PC-3 (cell line): ENCODE data around the gene CBARP. TPM values are rescaled to one million over a fixed set of nuclear protein-coding genes. Genes with fewer than 3 reads are reported as not detected.

Experiments
- ATAC-seq: fragments of 200-7000 bp; cut with Tn5 transposase; 2 replicates; pipeline ENCODE4 v1.9.1; 2020; ENCODE audit warnings: mild to moderate bottlenecking, moderate library complexity
- BruUV-seq: library from RNA; stranded (reverse); fragments of 400-500 nt; replicated peaks from 2 replicates; lab custom pipeline; 2021; lab: Mats Ljungman, UMichigan
- CTCF ChIA-PET: fragments of 300-600 bp; sonication (Branson Sonifier 250); formaldehyde crosslinking; loops from one replicate; lab custom pipeline; 2022; ENCODE audit warnings: antibody characterized with exemption; lab: Charles Lee
- POLR2A ChIA-PET: fragments of 300-600 bp; sonication (Branson Sonifier 250); formaldehyde crosslinking; loops from one replicate; lab custom pipeline; 2022; ENCODE audit warnings: antibody characterized with exemption; ENCODE audit not compliant: unreplicated experiment; lab: Charles Lee
- DNase-seq: peaks from one replicate; pipeline ENCODE4 v3.0.0-alpha.2; 2015
- H2AFZ ChIP-seq: fragments of 300-600 bp; sonication (generic); 2 replicates; pipeline ENCODE4 v1.6.0; 2016; ENCODE audit warnings: antibody characterized with exemption, low read length
- H3F3A ChIP-seq: fragments of 300-600 bp; sonication (generic); one replicate; pipeline ENCODE4 v1.6.0; 2017; ENCODE audit warnings: antibody characterized with exemption, low read length, control low read depth, mild to moderate bottlenecking; ENCODE audit not compliant: unreplicated experiment
- H3K27ac ChIP-seq: fragments of 300-600 bp; sonication (generic); 2 replicates; pipeline ENCODE4 v1.5.1; 2016; ENCODE audit warnings: mild to moderate bottlenecking, low read length
- H3K27me3 ChIP-seq: fragments of 300-600 bp; sonication (generic); 2 replicates; pipeline ENCODE4 v1.6.1; 2016; ENCODE audit warnings: low read length, mixed read lengths
- H3K36me3 ChIP-seq: fragments of 300-600 bp; sonication (generic); 2 replicates; pipeline ENCODE4 v1.6.1; 2016; ENCODE audit warnings: low read depth, mixed run types, low read length, mixed read lengths
- H3K4me1 ChIP-seq: fragments of 300-600 bp; sonication (generic); 2 replicates; pipeline ENCODE4 v1.5.1; 2016; ENCODE audit warnings: low read length; ENCODE audit not compliant: insufficient read depth
- H3K4me2 ChIP-seq: fragments of 300-600 bp; sonication (generic); 2 replicates; pipeline ENCODE4 v1.6.0; 2016; ENCODE audit warnings: low read length
- H3K4me3 ChIP-seq: fragments of 300-600 bp; sonication (generic); 2 replicates; pipeline ENCODE4 v1.5.1; 2016; ENCODE audit warnings: mild to moderate bottlenecking, low read length, mixed read lengths
- H3K79me2 ChIP-seq: fragments of 300-600 bp; sonication (generic); 2 replicates; pipeline ENCODE4 v1.6.1; 2017; ENCODE audit warnings: low read length, mixed read lengths
- H3K9ac ChIP-seq: fragments of 300-600 bp; sonication (generic); 2 replicates; pipeline ENCODE4 v1.6.0; 2016; ENCODE audit warnings: mild to moderate bottlenecking, low read length
- H3K9me2 ChIP-seq: fragments of 300-600 bp; sonication (generic); replicated peaks from 2 replicates; pipeline ENCODE4 v1.6.1; 2016; ENCODE audit warnings: mixed run types, low read length, mixed read lengths
- H3K9me3 ChIP-seq: fragments of 300-600 bp; sonication (generic); 2 replicates; pipeline ENCODE4 v1.6.1; 2016; ENCODE audit warnings: low read length, mixed read lengths
- H4K20me1 ChIP-seq: fragments of 300-600 bp; sonication (generic); 2 replicates; pipeline ENCODE4 v1.6.1; 2016; ENCODE audit warnings: low read length, mixed read lengths
- CTCF ChIP-seq: fragments of 300-600 bp; sonication (generic); conservative IDR thresholded peaks from 2 replicates; pipeline ENCODE4 v1.5.1; 2017; ENCODE audit warnings: antibody characterized with exemption, low read depth, mild to moderate bottlenecking, low read length
- EZH2 ChIP-seq: fragments of 300-600 bp; sonication (generic); IDR thresholded peaks from one replicate; pipeline ENCODE4 v1.6.1; 2017; ENCODE audit warnings: antibody characterized with exemption, mild to moderate bottlenecking, low read length; ENCODE audit not compliant: unreplicated experiment
- EZH2phosphoT487 ChIP-seq: fragments of 300-600 bp; sonication (generic); IDR thresholded peaks from 2 replicates; pipeline ENCODE4 v1.6.1; 2018; ENCODE audit warnings: mild to moderate bottlenecking, antibody characterized with exemption, low read length, borderline replicate concordance
- intact Hi-C: fragments of 100-400 bp; cut with micrococcal nuclease; formaldehyde crosslinking; loops from 2 replicates; pipeline ENCODE4 v1.9.0; 2023
- total RNA-seq: library from RNA; depleted of rRNA; stranded (reverse); fragments of >200 nt; gene quantifications from 2 replicates; pipeline ENCODE4 v1.2.3, GENCODE V29; 2014

The CBARP gene
- total RNA-seq, 1 experiment from 2014 or later: 3.3 TPM

GRCh38 chr19:1278713-1279660 lies 41.2 kb upstream of the CBARP start:
- intact Hi-C loops: loop anchor here (1.0 to 10.0 kb wide), 2 partner anchors 76 to 93 kb away; a partner anchor contains a TSS
- no peak overlapping the region for H2AFZ ChIP-seq
- no peaks in the 10 kb centered on the region for H3K9me2 ChIP-seq
- POLR2A ChIA-PET: no interaction called here
- H3K79me2 ChIP-seq: peaks cover 29% of the 10 kb centered on the region
- H3K27ac ChIP-seq: no peak overlapping the region
- no peak for TF ChIP-seq EZH2phosphoT487
- TF ChIP-seq CTCF: no peak
- no peak for TF ChIP-seq EZH2
- H3K36me3 ChIP-seq: peaks cover 3% of the 10 kb centered on the region; the same call in 1 of the 2 replicates
- H3K4me2 ChIP-seq: no peak overlapping the region
- H3K4me3 ChIP-seq: no peak overlapping the region
- no peaks in the 10 kb centered on the region for H3F3A ChIP-seq
- CTCF ChIA-PET: interaction anchor here (1.0 kb wide), 1 partner anchor 10 kb away, joined by 3 read pairs; no protein-coding TSS in a partner anchor
- H3K9ac ChIP-seq: no peak overlapping the region
- no TSS peak for BruUV-seq
- H3K27me3 ChIP-seq: no peaks in the 10 kb centered on the region
- no peak for ATAC-seq
- no peaks in the 10 kb centered on the region for H3K9me3 ChIP-seq
- no peaks in the 10 kb centered on the region for H4K20me1 ChIP-seq
- H3K4me1 ChIP-seq: peaks cover 22% of the 10 kb centered on the region
- no peak for DNase-seq

- Histone ChIP-seq H3K36me3 (peaks cover 6% of the 10 kb centered on the region; the same call in 1 of the 2 replicates), H3F3A (no peaks in the 10 kb centered on the region), H4K20me1 (no peaks in the 10 kb centered on the region), H3K4me1 (peaks cover 29% of the 10 kb centered on the region), H3K27ac (no peak overlapping the region), H3K9ac (no peak overlapping the region), H3K4me3 (no peak overlapping the region), H3K27me3 (no peaks in the 10 kb centered on the region), H3K9me3 (no peaks in the 10 kb centered on the region), H2AFZ (no peak overlapping the region), H3K79me2 (peaks cover 38% of the 10 kb centered on the region), H3K9me2 (no peaks in the 10 kb centered on the region), H3K4me2 (no peak overlapping the region)
- ChIA-PET CTCF (interaction anchor here (0.5 kb wide), 1 partner anchor 116 kb away, joined by 4 read pairs; no protein-coding TSS in a partner anchor), POLR2A (no interaction called here)
- no TSS peak for BruUV-seq
- TF ChIP-seq CTCF (no peak), EZH2 (no peak), EZH2phosphoT487 (no peak)
- intact Hi-C loops: loop anchor here (10.0 kb wide), 1 partner anchor 77 kb away; a partner anchor contains a TSS
- ATAC-seq (no peak), DNase-seq (no peak)
Measured at GRCh38 chr19:1278074-1278473, 40.3 kb upstream of the CBARP start.
